ENCODE results near the gene MARS1.
A peak's percentile ranks its signal among the peaks of the same experiment; 100 is the strongest.
"Not testable (repeated sequence)": the region's sequence is repeated elsewhere in the genome, so short reads cannot be mapped to it uniquely, and the experiment has no call there.

The MARS1 gene

DNA sequence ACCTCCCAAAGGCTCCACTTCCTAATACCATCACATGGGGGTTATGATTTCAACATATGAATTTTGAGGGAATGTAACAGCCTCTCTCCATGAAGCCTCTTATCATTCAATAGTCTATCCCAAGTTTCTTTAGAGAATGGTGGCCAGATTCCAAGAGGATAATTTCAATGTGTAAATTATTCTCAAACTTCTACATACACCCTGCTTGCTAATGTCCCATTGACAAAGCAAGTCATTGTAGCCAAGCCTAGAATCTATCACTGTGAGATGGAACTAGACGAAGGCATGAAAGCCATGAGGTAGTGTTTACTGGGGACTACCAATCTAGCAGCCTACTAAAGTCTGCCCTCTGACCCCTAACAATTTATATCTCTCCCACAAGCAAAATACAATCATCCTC, 49.5 kb upstream of the MARS1 start:
- Histone ChIP-seq H3K27ac (ENCODE audit: extremely low read depth, low read depth, low read length) (no peak overlapping the region), H3K4me3 (ENCODE audit: low read depth, low read length) (no peak overlapping the region), H3K36me3 (ENCODE audit: control insufficient read depth in 2 of 2, insufficient read depth in 1 of 2, low read length in 2 of 2) (no peaks in the 10 kb centered on the region), H3K9me3 (ENCODE audit: control insufficient read depth, insufficient read depth, low read depth, low read length) (no peaks in the 10 kb centered on the region), H3K4me1 (ENCODE audit: control insufficient read depth, insufficient read depth, low read length) (no peaks in the 10 kb centered on the region)
- ChIA-PET CTCF (interaction anchor here (0.6 to 1.2 kb wide), 2 partner anchors 21 to 131 kb away, joined by 3 to 5 read pairs; partner anchors contain the start of gene GLI1), POLR2A (no interaction called here)
- TF ChIP-seq ZNF792 (tag by site-specific recombination; IDR thresholded peaks at IDR 0.05) (no peak), ZNF664 (tag by site-specific recombination; IDR thresholded peaks at IDR 0.05) (no peak), HOXC10 (CRISPR knock-in tag; IDR thresholded peaks at IDR 0.05) (no peak), ZFP69B (tag by site-specific recombination; IDR thresholded peaks at IDR 0.05) (no peak), GLIS2 (tag by site-specific recombination; IDR thresholded peaks at IDR 0.05) (no peak), ZNF600 (tag by site-specific recombination; IDR thresholded peaks at IDR 0.05) (no peak)
- TF ChIP-seq, protein P1, sequence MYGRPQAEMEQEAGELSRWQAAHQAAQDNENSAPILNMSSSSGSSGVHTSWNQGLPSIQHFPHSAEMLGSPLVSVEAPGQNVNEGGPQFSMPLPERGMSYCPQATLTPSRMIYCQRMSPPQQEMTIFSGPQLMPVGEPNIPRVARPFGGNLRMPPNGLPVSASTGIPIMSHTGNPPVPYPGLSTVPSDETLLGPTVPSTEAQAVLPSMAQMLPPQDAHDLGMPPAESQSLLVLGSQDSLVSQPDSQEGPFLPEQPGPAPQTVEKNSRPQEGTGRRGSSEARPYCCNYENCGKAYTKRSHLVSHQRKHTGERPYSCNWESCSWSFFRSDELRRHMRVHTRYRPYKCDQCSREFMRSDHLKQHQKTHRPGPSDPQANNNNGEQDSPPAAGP (tag by site-specific recombination; IDR thresholded peaks at IDR 0.05): no peak
- TF ChIP-seq, protein P2, sequence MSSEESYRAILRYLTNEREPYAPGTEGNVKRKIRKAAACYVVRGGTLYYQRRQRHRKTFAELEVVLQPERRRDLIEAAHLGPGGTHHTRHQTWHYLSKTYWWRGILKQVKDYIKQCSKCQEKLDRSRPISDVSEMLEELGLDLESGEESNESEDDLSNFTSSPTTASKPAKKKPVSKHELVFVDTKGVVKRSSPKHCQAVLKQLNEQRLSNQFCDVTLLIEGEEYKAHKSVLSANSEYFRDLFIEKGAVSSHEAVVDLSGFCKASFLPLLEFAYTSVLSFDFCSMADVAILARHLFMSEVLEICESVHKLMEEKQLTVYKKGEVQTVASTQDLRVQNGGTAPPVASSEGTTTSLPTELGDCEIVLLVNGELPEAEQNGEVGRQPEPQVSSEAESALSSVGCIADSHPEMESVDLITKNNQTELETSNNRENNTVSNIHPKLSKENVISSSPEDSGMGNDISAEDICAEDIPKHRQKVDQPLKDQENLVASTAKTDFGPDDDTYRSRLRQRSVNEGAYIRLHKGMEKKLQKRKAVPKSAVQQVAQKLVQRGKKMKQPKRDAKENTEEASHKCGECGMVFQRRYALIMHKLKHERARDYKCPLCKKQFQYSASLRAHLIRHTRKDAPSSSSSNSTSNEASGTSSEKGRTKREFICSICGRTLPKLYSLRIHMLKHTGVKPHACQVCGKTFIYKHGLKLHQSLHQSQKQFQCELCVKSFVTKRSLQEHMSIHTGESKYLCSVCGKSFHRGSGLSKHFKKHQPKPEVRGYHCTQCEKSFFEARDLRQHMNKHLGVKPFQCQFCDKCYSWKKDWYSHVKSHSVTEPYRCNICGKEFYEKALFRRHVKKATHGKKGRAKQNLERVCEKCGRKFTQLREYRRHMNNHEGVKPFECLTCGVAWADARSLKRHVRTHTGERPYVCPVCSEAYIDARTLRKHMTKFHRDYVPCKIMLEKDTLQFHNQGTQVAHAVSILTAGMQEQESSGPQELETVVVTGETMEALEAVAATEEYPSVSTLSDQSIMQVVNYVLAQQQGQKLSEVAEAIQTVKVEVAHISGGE (tag by site-specific recombination; conservative IDR thresholded peaks at IDR 0.05; ENCODE audit: low read depth): no peak

DNA sequence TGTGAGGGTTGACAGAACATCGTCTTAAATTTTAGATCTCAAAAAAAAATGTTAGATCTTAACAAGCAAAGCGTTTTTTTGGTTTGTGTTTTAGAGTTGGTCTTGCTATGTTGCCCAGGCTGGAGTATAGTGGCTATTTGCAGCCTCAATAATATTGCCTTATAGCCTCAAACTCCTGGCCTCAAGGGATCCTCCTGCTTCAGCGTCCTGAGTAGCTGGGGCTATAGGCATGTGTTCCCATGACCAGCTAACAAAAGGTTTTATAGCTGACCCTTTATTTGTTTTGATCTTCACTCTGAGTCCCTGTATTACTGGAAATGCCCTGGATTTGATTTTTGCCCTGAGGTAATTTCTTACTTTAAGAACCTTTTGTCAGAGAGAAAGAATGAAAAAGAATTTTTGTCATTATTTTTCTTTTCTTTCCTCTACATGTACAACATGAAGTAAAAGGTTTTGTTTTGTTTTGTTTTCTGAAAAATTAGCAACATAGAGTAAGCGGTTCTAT, 48.1 kb upstream of the MARS1 start:
- Histone ChIP-seq H3K9me3 (ENCODE audit: control insufficient read depth, insufficient read depth, low read depth, low read length) (no peaks in the 10 kb centered on the region), H3K4me1 (ENCODE audit: control insufficient read depth, insufficient read depth, low read length) (no peaks in the 10 kb centered on the region), H3K36me3 (ENCODE audit: control insufficient read depth in 2 of 2, insufficient read depth in 1 of 2, low read length in 2 of 2) (no peaks in the 10 kb centered on the region), H3K4me3 (ENCODE audit: low read depth, low read length) (no peak overlapping the region), H3K27ac (ENCODE audit: extremely low read depth, low read depth, low read length) (no peak overlapping the region)
- ChIA-PET POLR2A (interaction anchor here (0.6 kb wide), 1 partner anchor 187 kb away, joined by 4 read pairs; no protein-coding TSS in a partner anchor), CTCF (interaction anchor here (1.3 kb wide), 1 partner anchor 13 kb away, joined by 4 read pairs; no protein-coding TSS in a partner anchor)
- no peak for TF ChIP-seq ZNF544 (tag by site-specific recombination; IDR thresholded peaks at IDR 0.05)

DNA sequence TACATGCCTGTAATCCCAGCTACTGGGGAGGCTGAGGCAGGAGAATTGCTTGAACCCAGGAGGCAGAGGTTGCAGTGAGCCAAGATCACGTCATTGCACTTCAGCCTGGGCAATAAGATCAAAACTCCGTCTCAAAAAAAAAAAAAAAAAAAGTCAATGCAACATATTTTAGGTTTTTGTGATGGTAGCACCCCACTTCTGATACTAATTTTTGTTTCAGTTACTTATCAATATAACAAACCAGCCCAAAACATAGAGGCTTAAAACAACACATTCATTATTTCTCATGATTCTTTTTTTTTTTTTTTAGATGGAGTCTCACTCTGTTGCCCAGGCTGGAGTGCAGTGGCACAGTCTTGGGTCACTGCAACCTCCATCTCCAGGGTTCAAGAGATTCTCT, 46.5 kb upstream of the MARS1 start:
- H3K27ac ChIP-seq (ENCODE audit: extremely low read depth, low read depth, low read length); H3K9me3 ChIP-seq (ENCODE audit: control insufficient read depth, insufficient read depth, low read depth, low read length); POLR2A ChIA-PET; H3K4me3 ChIP-seq (ENCODE audit: low read depth, low read length); H3K36me3 ChIP-seq (ENCODE audit: control insufficient read depth in 2 of 2, insufficient read depth in 1 of 2, low read length in 2 of 2); H3K4me1 ChIP-seq (ENCODE audit: control insufficient read depth, insufficient read depth, low read length): not testable (repeated sequence)
- peak; percentile 94 for TF ChIP-seq ZNF707 (tag by site-specific recombination; IDR thresholded peaks at IDR 0.05)
- CTCF ChIA-PET: interaction anchor here (1.1 kb wide), 1 partner anchor 11 kb away, joined by 4 read pairs; no protein-coding TSS in a partner anchor

DNA sequence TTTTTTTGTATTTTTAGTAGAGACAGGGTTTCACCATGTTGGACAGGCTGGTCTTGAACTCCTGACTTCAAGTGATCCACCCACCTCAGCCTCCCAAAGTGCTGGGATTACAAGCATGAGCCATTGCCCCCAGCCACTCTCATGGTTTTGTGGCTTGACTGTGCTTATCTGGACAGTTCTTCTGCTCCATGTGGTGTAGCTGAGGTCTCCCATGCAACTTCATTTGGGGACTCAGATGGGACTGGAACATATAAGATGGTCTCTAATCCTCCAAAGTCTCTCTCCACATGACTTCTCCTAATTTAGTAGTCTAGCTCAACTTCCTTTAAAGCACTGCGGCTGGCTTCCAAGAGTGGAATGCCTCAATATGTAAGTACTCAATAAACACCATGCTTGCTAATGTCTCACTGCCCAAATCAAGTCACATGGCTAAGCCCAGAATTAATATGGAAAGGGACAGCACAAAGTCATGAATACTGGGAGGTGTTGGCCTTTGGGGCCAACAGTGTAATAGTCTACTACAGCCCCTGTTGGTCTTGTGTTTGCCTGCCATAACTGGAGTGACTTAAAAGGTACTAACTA, 45.9 kb upstream of the MARS1 start:
- ChIA-PET POLR2A (interaction anchor here (1.1 kb wide), 1 partner anchor 13 kb away, joined by 4 read pairs; the partner anchor contains the start of gene INHBE), CTCF (interaction anchor here (1.1 to 1.3 kb wide), 3 partner anchors 11 to 17 kb away, joined by 3 to 5 read pairs (median 4); partner anchors contain the start of gene INHBE)
- H3K9me3 ChIP-seq (ENCODE audit: control insufficient read depth, insufficient read depth, low read depth, low read length): no peaks in the 10 kb centered on the region
- H3K4me3 ChIP-seq (ENCODE audit: low read depth, low read length): no peak overlapping the region
- TF ChIP-seq, protein P3, sequence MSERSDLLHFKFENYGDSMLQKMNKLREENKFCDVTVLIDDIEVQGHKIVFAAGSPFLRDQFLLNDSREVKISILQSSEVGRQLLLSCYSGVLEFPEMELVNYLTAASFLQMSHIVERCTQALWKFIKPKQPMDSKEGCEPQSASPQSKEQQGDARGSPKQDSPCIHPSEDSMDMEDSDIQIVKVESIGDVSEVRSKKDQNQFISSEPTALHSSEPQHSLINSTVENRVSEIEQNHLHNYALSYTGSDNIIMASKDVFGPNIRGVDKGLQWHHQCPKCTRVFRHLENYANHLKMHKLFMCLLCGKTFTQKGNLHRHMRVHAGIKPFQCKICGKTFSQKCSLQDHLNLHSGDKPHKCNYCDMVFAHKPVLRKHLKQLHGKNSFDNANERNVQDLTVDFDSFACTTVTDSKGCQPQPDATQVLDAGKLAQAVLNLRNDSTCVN (tag by site-specific recombination; optimal IDR thresholded peaks at IDR 0.05): no peak
- TF ChIP-seq ZNF701 (tag by site-specific recombination; IDR thresholded peaks at IDR 0.05): no peak
- no peak for TF ChIP-seq REPIN1 (tag by site-specific recombination; IDR thresholded peaks at IDR 0.05; ENCODE audit: low read depth)
- no peak for TF ChIP-seq ZNF571 (tag by site-specific recombination; IDR thresholded peaks at IDR 0.05)
- H3K27ac ChIP-seq (ENCODE audit: extremely low read depth, low read depth, low read length): no peak overlapping the region
- no peaks in the 10 kb centered on the region for H3K4me1 ChIP-seq (ENCODE audit: control insufficient read depth, insufficient read depth, low read length)
- no peaks in the 10 kb centered on the region for H3K36me3 ChIP-seq (ENCODE audit: control insufficient read depth in 2 of 2, insufficient read depth in 1 of 2, low read length in 2 of 2)
